IPS DF 19.7 (cell line): ENCODE data around the gene MN1.

Source experiments
- DNase-seq: peaks from one replicate; pipeline ENCODE4 v3.0.0-alpha.2; 2013; ENCODE audit warnings: low read depth, low spot score

Gene MN1

GRCh38 chr22:27716074-27716473 is 85.5 kb downstream of the MN1 start:
- no peak for DNase-seq

GRCh38 chr22:27715106-27715505 is 86.5 kb downstream of the MN1 start:
- DNase-seq, result no peak

GRCh38 chr22:27714068-27714467 is 87.5 kb downstream of the MN1 start:
- DNase-seq, result no peak

GRCh38 chr22:27713461-27713860 is 88.1 kb downstream of the MN1 start:
- no peak for DNase-seq

GRCh38 chr22:27711756-27712155 is 89.8 kb downstream of the MN1 start:
- DNase-seq, result no peak

- no peak for DNase-seq
Measured at GRCh38 chr22:27711012-27711411, 90.5 kb downstream of the MN1 start.

GRCh38 chr22:27709919-27710675 is 91.5 kb downstream of the MN1 start:
- no peak for DNase-seq

- no peak for DNase-seq
Measured at GRCh38 chr22:27706489-27706888, 95.1 kb downstream of the MN1 start.

- no peak for DNase-seq
Measured at GRCh38 chr22:27705408-27706080, 96.0 kb downstream of the MN1 start.

- no peak for DNase-seq
Measured at GRCh38 chr22:27704581-27704980, 97.0 kb downstream of the MN1 start.

- DNase-seq, result no peak
Measured at GRCh38 chr22:27699383-27700019, 102.1 kb downstream of the MN1 start.

GRCh38 chr22:27698813-27699212 is 102.7 kb downstream of the MN1 start:
- DNase-seq, result no peak
